Fibroblast of mammary gland (primary cell): ENCODE data around the gene GCNT2.

Source experiments
- DNase-seq: peaks from one replicate; pipeline ENCODE4 v3.0.0-alpha.2; 2010; ENCODE audit warnings: low read depth
- H3K4me3 ChIP-seq: 2 replicates; pipeline ENCODE4 v1.5.1; 2011; ENCODE audit warnings: low read depth, mild to moderate bottlenecking, low read length, moderate library complexity; ENCODE audit not compliant: control insufficient read depth
- TF ChIP-seq, protein P1 (sequence below): conservative IDR thresholded peaks from 2 replicates; pipeline ENCODE4 v1.5.1; 2011; ENCODE audit warnings: low read depth, low read length, inconsistent platforms; ENCODE audit not compliant: control insufficient read depth, insufficient read depth

The GCNT2 gene

DNA sequence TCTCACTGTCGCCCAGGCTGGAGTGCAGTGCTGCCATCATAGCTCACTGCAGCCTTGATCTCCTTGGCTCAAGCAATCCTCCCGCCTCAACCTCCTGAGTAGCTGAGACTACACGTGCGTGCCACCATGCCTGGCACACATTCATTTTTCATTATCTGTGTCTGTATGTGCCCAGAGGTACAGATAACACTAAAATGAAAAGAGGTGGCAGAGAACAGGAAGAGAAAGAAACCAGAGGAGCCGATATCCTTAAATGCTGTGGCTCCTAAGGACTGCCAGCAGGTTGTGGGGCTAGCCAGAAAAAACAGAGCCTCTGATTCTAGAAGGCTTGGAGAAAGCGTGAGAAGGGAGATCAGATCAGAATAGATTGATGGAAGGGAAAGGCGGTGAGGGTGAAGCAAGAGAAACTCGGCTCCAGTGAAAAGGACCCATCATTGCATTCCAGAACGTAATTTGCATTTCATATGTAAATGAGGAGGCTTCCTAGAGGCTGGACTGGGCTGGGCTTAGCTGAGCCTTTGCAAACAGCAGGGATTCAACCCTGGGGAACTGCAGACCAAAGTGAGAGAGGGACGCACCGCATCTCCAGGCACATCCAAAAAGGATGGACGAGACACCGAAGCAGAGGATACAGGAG is 64.2 kb downstream of the GCNT2 start:
- TF ChIP-seq, protein P1, sequence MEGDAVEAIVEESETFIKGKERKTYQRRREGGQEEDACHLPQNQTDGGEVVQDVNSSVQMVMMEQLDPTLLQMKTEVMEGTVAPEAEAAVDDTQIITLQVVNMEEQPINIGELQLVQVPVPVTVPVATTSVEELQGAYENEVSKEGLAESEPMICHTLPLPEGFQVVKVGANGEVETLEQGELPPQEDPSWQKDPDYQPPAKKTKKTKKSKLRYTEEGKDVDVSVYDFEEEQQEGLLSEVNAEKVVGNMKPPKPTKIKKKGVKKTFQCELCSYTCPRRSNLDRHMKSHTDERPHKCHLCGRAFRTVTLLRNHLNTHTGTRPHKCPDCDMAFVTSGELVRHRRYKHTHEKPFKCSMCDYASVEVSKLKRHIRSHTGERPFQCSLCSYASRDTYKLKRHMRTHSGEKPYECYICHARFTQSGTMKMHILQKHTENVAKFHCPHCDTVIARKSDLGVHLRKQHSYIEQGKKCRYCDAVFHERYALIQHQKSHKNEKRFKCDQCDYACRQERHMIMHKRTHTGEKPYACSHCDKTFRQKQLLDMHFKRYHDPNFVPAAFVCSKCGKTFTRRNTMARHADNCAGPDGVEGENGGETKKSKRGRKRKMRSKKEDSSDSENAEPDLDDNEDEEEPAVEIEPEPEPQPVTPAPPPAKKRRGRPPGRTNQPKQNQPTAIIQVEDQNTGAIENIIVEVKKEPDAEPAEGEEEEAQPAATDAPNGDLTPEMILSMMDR: no peak
- DNase-seq: no peak
- no peak overlapping the region for H3K4me3 ChIP-seq

DNA sequence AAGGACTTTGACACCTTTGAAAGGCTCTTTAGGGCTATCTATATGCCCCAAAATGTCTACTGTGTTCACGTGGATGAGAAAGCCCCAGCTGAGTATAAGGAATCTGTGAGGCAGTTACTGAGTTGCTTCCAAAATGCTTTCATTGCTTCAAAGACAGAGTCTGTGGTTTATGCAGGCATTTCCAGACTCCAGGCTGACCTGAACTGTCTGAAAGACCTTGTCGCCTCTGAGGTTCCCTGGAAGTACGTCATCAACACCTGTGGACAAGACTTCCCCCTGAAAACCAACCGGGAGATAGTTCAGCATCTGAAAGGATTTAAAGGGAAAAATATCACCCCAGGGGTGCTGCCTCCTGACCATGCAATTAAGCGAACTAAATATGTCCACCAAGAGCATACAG is 65.2 kb downstream of the GCNT2 start:
- TF ChIP-seq, protein P1: no peak
- DNase-seq: no peak
- no peak overlapping the region for H3K4me3 ChIP-seq

DNA sequence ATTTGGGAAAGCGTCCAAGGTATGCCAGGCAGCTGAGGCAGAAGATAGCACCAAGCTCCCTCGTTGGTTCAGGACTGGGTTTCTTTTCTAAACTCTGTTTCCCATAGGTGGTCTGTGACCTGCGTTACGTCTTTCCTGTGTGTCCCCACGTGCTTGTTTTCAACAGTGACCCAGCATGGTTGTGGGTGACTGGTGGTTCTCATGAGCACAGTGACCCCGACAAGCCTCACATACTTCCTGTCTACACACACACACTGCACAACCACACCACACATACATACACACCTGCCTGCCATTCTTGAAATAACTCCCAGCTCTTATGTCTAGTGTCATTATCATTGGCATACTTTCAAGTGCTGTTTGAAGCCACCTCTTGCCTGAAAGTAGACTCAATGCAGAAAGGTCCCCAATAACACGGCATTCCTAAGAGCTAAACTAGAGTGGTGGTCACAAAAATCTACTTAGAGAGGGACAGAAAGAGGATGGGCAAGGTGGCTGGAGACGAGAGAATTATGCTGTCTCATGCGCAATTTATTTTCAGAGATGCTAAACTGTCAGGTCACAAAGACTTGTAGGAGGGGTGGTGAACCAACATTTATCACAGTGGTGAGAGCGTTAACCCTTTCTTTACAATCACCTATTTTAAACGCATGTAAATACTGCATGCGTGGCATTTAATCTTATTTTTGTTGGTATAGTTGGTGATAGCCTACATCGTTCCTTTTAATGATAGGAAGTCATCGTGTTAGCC is 66.7 kb downstream of the GCNT2 start:
- TF ChIP-seq, protein P1: no peak
- no peak for DNase-seq
- no peak overlapping the region for H3K4me3 ChIP-seq

DNA sequence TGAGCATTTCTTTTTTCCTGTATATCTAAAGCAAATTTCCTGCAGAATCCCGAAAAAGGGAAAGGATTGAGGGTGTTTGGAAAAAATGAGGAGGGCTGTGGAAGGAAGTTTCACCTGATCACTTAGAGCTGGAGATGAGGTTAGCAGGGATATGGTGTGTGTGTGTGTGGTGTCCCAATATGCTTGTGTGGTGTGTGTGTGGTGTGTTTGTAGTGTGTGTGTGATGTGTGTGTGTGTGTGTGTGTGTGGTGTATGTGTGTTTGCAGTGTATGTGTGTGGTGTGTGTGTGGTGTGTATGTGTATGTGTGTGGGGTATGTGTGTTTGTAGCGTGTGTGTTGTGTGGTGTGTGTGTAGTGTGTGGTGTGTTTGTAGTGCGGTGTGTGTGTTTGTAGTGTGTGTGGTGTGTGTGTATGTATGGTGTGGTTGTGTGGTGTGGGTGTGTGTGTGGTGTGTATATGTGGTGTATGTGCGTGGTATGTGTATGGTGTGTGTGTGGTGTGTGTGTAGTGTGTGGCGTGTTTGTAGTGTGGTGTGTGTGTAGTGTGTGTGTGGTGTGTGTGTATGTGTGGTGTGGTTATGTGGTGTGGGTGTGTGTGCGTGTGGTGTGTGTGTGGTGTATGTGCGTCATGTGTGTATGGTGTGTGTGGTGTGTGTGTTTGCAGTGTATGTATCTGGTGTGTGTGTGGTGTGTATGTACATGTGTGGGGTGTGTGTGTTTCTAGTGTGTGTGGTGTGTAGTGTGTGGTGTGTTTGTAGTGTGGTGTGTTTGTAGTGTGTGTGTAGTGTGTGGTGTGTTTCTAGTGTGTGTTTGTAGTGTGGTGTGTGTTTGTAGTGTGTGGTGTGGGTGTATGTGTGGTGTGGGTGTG is 67.6 kb downstream of the GCNT2 start:
- no peak for DNase-seq
- TF ChIP-seq, protein P1: no peak
- no peak overlapping the region for H3K4me3 ChIP-seq

DNA sequence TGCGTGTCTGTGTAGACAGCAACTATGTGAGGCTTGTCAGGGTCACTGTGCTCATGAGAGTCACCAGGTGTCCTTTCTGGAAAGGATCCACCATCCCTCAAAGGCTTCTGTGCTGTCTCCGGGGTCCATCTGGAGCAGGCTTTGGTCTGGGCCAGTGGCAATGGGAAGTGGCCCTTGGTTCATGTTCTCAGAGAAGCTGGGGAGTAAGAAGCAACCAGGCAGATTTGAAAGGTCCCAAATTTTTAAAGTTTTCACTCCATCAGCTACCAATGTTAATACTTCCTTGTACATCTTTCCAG is 68.2 kb downstream of the GCNT2 start:
- no peak overlapping the region for H3K4me3 ChIP-seq
- no peak for DNase-seq
- TF ChIP-seq, protein P1: no peak

DNA sequence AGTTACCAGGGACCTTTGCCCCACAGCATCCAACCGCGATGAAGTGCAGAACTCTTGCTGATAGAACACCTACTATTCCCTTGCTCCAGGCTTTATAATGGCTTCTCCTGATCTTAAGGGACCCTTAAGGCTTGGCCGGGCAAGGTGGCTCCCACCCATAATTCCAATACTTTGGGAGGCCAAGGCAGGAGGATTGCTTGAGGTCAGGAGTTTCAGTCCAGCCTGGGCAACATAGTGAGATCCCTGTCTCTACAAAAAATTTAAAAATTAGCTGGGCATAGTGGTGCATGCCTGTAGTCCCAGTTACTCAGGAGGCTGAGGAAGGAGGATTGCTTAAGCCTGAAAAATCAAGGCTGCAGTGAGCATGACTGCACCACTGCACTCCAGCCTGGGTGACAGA is 68.8 kb downstream of the GCNT2 start:
- H3K4me3 ChIP-seq: no peak overlapping the region
- DNase-seq: no peak
- TF ChIP-seq, protein P1: no peak
